Left colon (tissue), 2 donors: ENCODE measurements around the gene MC5R. TPM values are rescaled to one million over a fixed set of nuclear protein-coding genes. Genes with fewer than 3 reads are reported as not detected.
"Not testable (repeated sequence)": the region's sequence is repeated elsewhere in the genome, so short reads cannot be mapped to it uniquely, and the experiment has no call there.

ENCODE experiments used
- ATAC-seq: fragments of 200-7000 bp; cut with Tn5 transposase; one replicate; pipeline ENCODE4 v1.9.1; 2020; ENCODE audit warnings: mild to moderate bottlenecking, moderate library complexity
- DNase-seq, 2 donors: peaks; one replicate each; pipeline ENCODE4 v3.0.0-alpha.2; 2020
- intact Hi-C, 2 donors: fragments of 100-400 bp; cut with DNase I in 1 of 2; cut with micrococcal nuclease in 1 of 2; formaldehyde crosslinking; loops; one replicate each; pipeline versions ENCODE4 v1.11.2 to v1.14.0; 2022; cut with DNase I, micrococcal nuclease
- total RNA-seq, 2 donors: library from RNA; stranded (reverse); fragmentation: NEBNext Ultra II Directional; extraction: Animal tissue kit (Norgen Biotek cat#: 25700); gene quantifications; one replicate each; pipeline ENCODE4 v1.2.1, GENCODE V29; 2021
- donor health status: DM: no; HTN: no; CAD: no.
- donor health status: DM: yes; HTN: yes; CAD: no.

Gene MC5R
- total RNA-seq, 2 donors from 2014 or later = not detected

GRCh38 chr18:13834496-13835015, 10.6 kb downstream of the MC5R start:
- intact Hi-C loops = no loop called here
- no peak for ATAC-seq

DNA sequence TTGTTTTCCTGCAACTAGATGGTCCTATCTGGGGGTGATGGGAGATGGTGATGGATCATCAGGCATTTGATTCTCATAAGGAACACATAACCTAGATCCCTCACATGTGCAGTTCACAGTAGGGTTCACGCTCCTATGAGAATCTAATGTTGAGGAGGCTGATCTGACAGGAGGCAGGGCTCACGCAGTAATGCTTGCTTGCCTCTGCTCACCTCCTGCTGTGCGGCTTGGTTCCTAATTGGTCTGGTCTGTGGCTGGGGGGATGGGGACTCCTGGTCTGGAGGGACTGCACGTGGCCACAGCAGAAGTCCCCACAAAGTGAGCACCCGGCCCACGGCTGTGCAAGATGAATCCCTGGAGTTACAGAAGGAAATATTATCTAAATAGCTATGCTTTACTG, 11.3 kb downstream of the MC5R start:
- intact Hi-C loops = no loop called here
- ATAC-seq = no peak
- DNase-seq = no peak

More at GRCh38 chr18:13834496-13835015, 10.6 kb downstream of the MC5R start:
- no peak for DNase-seq

- intact Hi-C loops = no loop called here
- ATAC-seq (no peak), DNase-seq (no peak)
Observed at GRCh38 chr18:13836559-13836958, 12.6 kb downstream of the MC5R start.

GRCh38 chr18:13849791-13850190, 25.8 kb downstream of the MC5R start:
- ATAC-seq = no peak
- DNase-seq = no peak
- intact Hi-C loops = no loop called here

DNA sequence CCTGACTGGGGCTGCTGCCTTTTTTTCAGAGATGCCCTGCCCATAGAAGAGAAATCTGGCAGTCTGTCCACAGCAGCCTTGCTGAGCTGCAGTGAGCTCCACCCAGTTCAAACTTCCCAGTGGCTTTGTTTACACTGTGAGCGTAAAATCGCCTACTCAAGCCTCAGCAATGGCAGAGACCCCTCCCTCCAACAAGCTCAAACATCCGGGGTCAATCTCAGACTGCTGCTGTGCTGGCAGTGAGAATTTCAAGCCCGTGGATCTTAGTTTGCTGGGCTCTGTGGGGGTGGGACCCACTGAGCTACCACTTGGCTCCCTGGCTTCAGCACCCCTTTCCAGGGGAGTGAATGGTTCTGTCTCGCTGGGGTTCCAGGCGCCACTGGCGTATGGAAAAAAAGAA, 38.9 kb downstream of the MC5R start:
- DNase-seq (peak; percentile 18 to 45), ATAC-seq (peak; percentile 87)

GRCh38 chr18:13868501-13869271, 44.7 kb downstream of the MC5R start:
- no peak for ATAC-seq
- intact Hi-C loops = no loop called here
- DNase-seq = no peak

More for the DNA sequence above, 38.9 kb downstream of the MC5R start:
- intact Hi-C loops = not testable (repeated sequence)

- DNase-seq (no peak), ATAC-seq (no peak)
- intact Hi-C loops = no loop called here
Observed at GRCh38 chr18:13871701-13872100, 47.8 kb downstream of the MC5R start.

DNA sequence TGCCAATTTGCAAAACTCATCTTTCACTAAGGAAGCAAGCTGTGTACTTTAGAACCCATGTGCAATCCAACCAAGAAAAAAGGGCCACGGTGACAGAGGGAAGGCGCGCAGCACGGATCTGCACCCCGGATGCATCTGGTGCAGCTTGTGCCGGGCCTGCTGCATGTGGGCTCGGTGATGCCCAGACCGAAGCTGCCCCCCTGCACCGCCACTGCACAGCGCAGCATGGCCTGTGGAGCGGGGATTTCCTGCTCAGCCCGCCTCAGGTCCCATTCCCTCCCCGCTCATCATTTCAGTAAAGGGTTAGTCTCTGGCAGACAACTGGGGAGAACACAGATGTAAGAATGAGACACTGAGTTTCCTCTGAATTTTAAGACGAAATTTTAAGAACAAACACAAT, 48.4 kb downstream of the MC5R start:
- intact Hi-C loops = no loop called here
- ATAC-seq = no peak
- no peak for DNase-seq

- ATAC-seq (no peak), DNase-seq (no peak)
- intact Hi-C loops = no loop called here
Observed at GRCh38 chr18:13872932-13873331, 49.0 kb downstream of the MC5R start.

DNA sequence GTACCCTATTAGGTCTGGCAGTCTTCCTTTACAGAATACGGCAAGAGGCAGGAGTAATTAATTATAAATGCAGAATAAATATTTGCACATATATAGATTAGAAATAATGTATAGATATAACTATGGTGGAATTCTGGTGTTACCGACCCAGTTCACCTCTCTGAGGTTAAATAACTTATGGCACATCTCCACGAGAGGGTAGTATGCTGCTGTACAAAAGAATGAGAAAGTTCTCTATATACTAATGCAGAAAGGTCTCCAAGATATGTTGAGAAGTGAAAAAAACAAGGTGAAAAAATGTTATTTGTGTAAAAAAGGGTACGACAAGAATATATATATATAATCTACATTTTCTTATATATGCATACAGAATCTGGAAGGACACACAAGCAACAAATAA, 50.6 kb downstream of the MC5R start:
- no peak for ATAC-seq
- intact Hi-C loops = no loop called here
- no peak for DNase-seq

Other genes starting within 250 kb of the MC5R start
- 10 to 100 TPM; 14.8 to 14.9 TPM for gene FAM210A, start 97.6 kb upstream of the MC5R start, total RNA-seq
- 10 to 100 TPM; 12.6 to 19.1 TPM for gene RNMT, start 97.5 kb upstream of the MC5R start, total RNA-seq
- gene MC2R, start 91.4 kb downstream of the MC5R start, total RNA-seq = not detected